HG02884 (cell line): ENCODE measurements around the gene PPP2R2B.
"Not testable (repeated sequence)": the region's sequence is repeated elsewhere in the genome, so short reads cannot be mapped to it uniquely, and the experiment has no call there.

Experiments used
- ATAC-seq: cut with Tn5 transposase; IDR thresholded peaks from one replicate; pipeline ENCODE4 v1.9.1; 2021; ENCODE audit warnings: mild to moderate bottlenecking, moderate library complexity; ENCODE audit not compliant: unreplicated experiment

The PPP2R2B gene

DNA sequence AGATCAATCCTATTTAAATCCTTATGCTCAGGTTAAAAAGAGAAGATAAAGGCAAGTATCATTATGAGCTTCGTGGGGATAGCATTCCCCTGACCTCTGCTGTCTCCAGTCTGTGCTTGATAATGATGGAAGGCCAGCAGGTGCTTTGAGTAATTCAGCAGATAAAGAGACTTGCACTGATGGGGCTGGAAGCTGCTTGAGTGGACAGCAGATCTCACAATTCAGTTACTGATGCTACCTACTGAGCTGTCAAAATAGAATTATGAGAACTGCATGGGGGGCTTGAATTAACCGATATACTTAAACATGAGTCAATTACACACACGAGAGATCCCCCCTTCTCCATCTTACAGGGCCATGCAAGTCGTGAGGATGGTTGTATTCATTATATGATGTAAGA, 254.9 kb downstream of the PPP2R2B start:
- ATAC-seq: no peak

- ATAC-seq: no peak
Measured at GRCh38 chr5:146623009-146623408, 255.5 kb downstream of the PPP2R2B start.

DNA sequence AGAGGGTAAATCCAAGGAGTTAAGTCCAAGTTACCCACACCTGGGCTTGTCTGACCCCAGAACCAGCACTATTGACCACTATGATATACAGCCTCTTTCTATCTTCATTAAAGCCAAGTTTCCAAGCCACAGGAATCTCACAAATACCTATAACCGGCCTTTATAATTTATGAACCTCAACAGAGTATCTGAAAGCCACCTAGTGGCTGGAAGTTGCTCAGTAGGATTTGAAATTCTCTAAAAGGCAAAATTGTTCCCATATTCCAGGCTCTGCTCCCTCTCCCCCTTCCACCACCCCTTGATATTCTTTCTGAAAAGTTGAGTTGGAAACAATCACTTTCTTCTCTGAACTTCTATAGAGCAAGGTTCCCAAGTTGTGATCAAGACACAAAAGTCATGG, 256.2 kb downstream of the PPP2R2B start:
- no peak for ATAC-seq

GRCh38 chr5:146620669-146621051, 257.9 kb downstream of the PPP2R2B start:
- ATAC-seq: no peak

DNA sequence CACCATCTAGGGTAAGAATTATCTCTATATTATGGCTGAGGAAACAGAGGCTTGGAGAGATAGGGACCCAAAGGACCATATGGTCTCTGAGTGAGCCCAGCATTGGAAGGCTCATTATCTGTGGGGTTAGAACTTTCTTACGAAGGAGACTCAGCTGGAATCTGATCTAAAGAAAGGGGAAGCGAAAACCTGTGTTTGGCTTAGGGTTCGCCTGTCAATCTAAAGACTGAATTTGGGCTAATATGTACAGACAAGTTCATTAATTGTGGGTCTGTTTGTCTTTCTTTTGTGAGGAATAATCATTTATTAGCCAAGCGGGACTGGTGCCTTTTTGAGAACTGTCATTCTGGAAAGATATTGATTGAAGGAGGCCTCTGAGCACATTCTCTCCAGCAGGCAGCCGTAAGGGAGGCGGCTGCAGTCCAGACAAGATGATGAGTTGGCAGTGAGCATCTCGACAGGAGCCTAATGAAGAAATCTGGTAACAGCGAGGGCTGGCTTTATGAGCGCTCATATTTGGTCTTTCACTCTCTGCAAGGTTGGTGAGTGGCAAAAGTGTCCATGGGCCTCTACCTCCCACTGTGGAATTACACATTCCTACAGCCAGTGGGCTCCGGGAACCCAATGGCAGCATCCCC, 258.4 kb downstream of the PPP2R2B start:
- ATAC-seq: no peak

DNA sequence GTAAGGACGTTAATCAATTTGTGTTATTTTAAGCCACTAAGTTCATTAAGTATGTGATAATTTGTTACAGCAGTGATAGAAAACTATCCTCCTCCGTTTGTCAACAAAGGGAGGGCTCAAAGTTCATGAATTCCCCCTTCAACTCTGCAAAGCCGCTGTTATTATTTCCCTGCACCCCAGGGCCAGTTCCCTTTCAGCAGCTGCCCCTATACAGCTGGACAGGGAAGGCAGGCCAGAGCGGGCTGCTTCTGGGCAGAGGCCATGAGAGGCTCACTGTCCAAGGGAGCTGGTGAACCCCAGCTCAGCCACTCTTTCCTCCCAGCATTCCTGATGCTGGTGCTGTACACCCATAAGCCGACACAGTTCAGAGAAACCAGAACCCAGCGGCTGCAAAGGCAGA, 260.1 kb downstream of the PPP2R2B start:
- ATAC-seq: no peak

DNA sequence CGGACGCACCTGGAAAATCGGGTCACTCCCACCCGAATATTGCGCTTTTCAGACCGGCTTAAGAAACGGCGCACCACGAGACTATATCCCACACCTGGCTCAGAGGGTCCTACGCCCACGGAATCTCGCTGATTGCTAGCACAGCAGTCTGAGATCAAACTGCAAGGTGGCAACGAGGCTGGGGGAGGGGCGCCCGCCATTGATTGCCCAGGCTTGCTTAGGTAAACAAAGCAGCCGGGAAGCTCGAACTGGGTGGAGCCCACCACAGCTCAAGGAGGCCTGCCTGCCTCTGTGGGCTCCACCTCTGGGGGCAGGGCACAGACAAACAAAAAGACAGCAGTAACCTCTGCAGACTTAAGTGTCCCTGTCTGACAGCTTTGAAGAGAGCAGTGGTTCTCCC, 268.8 kb downstream of the PPP2R2B start:
- not testable (repeated sequence) for ATAC-seq

GRCh38 chr5:146607659-146608332, 270.8 kb downstream of the PPP2R2B start:
- ATAC-seq: no peak

- ATAC-seq: no peak
Measured at GRCh38 chr5:146606893-146607292, 271.7 kb downstream of the PPP2R2B start.

DNA sequence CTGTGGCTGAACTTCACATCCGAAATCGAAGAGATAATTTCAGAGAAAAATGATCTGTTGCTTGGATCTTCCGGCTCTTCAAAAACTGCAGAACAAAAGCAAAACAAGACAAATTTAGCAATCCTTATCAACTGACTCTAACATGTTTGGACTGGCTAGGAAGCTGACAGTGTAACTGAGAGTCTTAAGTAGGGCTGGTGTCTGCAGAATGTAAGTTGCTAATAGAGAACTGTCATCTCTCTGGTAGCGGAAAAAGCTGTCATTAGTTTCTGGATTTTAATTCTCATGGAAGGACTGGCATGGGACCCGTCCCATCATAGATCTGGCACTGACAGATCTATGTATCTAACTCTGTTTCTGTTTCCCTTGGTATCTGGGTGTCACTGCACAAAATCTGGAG, 278.2 kb downstream of the PPP2R2B start:
- ATAC-seq: no peak

DNA sequence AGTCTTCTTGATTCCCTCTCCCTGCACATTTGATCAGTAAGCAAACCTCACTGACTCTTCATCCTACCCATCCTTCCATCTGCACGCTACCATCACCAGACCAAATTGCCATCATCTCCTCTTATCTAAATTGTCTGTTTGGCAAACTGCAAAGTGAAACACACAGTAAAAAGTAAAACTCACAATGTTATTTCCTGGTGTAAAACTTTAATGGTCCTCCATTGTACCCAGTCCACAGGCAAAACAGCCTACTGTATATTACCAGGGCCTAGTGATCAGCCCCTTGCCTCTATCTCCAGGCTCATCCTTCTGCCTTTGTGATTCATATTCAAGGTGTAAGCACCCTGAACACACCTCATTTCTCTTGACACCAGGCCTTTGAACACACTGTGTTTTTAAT, 279.3 kb downstream of the PPP2R2B start:
- ATAC-seq: no peak

DNA sequence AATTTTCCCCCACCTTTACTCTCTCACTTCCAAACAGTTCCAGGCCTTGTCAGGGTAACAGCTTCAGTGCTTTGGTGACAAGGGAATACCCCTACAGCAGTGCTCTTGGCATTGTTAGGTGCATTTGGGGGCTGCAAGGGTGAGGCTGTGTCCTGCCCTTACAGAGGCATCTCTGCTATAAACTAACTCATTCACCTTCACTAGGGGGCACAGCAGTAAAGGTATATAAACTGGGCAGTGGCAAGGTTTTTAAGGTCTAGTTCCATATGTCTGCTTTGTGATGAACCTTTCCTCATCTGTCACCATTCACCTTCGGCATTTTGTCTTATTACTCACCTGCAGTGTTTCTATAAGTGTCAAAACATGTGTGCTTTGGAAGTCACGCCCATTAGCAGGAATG, 283.5 kb downstream of the PPP2R2B start:
- ATAC-seq: no peak

DNA sequence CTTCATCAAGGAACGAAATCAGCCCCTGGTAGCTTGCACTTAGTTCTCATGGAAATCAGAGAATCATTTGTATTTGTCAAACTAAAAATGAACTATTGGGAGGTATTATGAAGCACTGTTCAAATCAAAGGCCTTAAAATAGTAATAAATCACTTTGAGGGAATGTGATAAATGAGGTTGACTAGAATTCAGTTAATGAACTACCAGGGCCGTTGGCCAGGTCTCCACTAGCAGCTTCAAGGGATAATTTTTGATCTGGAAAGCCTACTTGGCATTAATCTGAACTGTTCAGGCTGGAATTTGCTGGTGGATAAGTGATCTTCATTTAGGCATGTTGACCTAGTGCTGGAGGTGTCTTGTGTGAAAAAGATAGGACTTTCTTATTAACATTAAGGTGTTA, 286.2 kb downstream of the PPP2R2B start:
- ATAC-seq: no peak

GRCh38 chr5:146589028-146589345, 289.6 kb downstream of the PPP2R2B start:
- ATAC-seq: no peak

DNA sequence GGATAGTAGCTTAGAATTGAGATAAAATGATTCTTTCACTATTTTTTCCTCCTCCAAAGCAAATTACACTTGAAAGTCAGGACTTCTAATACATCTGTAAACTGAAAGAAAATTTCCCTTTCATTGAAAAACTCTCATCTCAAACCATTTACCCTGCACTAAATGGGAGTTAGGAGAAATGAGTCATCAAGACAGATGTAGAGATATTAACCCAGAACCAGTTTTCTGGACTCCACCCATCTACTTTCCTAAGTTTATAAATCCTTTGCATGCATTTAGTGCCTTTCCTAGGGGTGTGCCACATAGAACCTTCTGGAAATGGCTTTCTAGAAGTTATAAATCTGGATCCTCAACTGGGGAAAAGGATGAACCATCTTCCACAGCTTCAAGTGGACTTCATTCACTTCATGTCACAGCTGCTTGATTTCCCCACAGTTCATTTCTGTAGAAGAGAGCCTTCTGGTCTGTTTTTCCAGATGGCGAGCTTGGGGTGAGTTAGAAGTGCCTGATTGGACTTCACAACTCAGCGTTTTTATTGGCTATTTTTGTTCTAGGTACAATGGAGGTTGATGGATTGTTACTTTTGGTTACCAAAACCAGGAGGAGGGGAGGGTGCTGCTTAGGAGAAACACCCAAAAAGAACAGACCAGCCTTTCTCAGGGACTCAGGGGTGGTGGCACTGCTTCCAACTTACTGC, 290.1 kb downstream of the PPP2R2B start:
- ATAC-seq: no peak

DNA sequence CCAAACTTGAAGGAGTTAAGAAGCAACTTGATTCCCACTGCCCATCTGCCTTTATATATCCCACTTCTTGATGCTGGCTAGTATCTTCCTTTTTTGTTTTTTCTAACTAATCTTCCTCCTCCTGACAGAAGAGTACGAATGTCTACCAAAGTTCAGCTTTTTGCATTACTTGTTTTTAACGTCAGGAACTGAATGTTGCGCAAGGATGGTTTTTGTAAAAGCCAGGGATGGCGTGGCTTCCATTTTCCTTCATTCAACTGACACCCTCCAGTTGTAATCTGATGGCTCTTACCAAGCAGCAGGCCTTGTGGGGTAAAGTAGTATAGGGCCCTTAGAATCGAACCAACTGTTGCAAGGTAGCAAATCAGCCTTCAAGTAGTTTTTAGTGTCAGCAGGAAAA, 291.8 kb downstream of the PPP2R2B start:
- ATAC-seq: no peak

DNA sequence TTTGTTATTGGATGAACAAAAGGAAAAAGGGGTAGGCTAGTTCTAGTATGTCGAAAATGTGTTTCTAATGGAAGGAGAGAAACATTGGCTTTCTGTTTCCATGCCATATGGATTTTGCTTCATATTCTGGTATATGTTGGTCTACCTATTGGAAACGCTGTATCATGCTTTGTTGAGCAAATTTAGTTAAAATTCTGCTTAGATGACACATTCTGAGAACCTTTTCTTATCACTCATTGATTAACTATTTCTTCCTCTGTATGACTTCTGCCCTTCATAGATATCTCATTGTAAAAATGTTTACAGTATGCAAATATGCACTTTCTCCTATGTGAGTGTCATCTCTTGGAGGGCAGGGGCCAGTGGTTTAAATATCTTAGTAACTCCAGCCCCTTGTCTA, 293.8 kb downstream of the PPP2R2B start:
- ATAC-seq: no peak

GRCh38 chr5:146582051-146582596, 296.4 kb downstream of the PPP2R2B start:
- ATAC-seq: no peak

DNA sequence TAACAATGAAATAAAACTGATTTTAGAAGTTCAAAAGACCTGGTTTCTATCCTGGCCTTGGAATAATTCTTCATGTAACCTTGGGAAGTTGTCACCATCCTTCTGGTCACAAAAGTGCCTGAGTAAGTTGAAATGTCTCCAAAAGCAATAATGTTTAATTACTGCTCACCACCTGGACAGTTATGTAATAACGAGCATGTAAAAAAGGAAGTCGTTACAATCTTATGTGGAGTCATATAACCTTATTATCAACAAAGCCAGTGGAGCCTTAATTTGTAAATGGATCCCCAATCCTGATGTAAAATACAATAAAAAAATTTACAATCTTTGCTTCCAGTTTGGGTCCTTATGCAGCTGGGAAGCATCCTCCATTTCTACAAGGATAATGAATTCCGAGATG, 298.3 kb downstream of the PPP2R2B start:
- no peak for ATAC-seq

GRCh38 chr5:146574713-146575112, 303.8 kb downstream of the PPP2R2B start:
- no peak for ATAC-seq

- no peak for ATAC-seq
Measured at GRCh38 chr5:146568161-146568560, 310.4 kb downstream of the PPP2R2B start.

- ATAC-seq: peak; percentile 96
Measured at GRCh38 chr5:146565764-146566367, 312.7 kb downstream of the PPP2R2B start.
